Muscle layer of colon (tissue), 2 donors: Measurements from ENCODE around the gene ZNF22.
A peak's percentile ranks its signal among the peaks of the same experiment; 100 is the strongest.

Source experiments
- H3K27ac ChIP-seq: one replicate; pipeline ENCODE4 v1.7.0; 2013; ENCODE audit warnings: low read depth, mild to moderate bottlenecking, low read length, moderate library complexity
- H3K27me3 ChIP-seq, 2 donors: one replicate each; pipeline ENCODE4 v1.7.0; 2013; ENCODE audit warnings: low read length in 2 of 2, mild to moderate bottlenecking in 2 of 2; ENCODE audit not compliant: insufficient read depth in 2 of 2, control insufficient read depth in 1 of 2
- H3K36me3 ChIP-seq: one replicate; pipeline ENCODE4 v1.7.0; 2013; ENCODE audit warnings: mild to moderate bottlenecking, low read length; ENCODE audit not compliant: insufficient read depth
- H3K4me1 ChIP-seq: one replicate; pipeline ENCODE4 v1.7.0; 2013; ENCODE audit warnings: mild to moderate bottlenecking, low read length; ENCODE audit not compliant: insufficient read depth
- H3K4me3 ChIP-seq, 2 donors: one replicate each; pipeline ENCODE4 v1.7.0; 2013; ENCODE audit warnings: low read length in 2 of 2, low read depth in 1 of 2, mild to moderate bottlenecking in 1 of 2, moderate library complexity in 1 of 2
- H3K9ac ChIP-seq: one replicate; pipeline ENCODE4 v1.7.0; 2013; ENCODE audit warnings: low read length
- H3K9me3 ChIP-seq: one replicate; pipeline ENCODE4 v1.7.0; 2013; ENCODE audit warnings: mild to moderate bottlenecking, low read length
- donor health status: abdominal sarcoma.
- donor health status: Adenocarcinoma of cecum.

ZNF22 gene

GRCh38 chr10:44959247-44960087 is 41.3 kb upstream of the ZNF22 start, which contains the start of gene RASSF4:
Gene RASSF4 (plus strand): TSS chr10:44959802. CDS start chr10:44970203, 10,401 bp downstream.
- Histone ChIP-seq H3K27ac (peak within 1 kb of the TSS; percentile 96), H3K4me1 (peaks cover 46% of the 10 kb centered on the region), H3K36me3 (peaks cover 9% of the 10 kb centered on the region), H3K9ac (peak within 1 kb of the TSS; percentile 62), H3K9me3 (no peaks in the 10 kb centered on the region), H3K4me3 (peak within 1 kb of the TSS; percentile 81 to 86), H3K27me3 (no peaks in the 10 kb centered on the region)

DNA sequence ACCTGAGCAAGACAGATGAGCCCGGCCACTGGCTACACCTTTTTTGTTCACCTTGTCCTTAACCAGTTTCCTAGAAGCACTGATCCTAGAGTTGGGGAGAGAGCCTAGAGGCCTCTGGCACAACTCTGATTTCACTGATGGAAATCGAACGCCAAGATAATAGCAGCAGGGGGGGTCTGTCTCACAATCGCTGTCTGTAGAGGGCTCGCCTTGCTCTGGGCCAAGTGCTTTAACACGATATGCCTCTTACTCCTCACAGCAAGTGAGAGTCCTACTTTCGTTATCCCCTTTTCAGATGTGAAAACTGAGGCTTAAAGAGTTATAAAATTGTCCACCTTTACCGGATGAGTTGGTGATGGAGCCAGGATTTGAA is 40.6 kb upstream of the ZNF22 start:
- H3K36me3 ChIP-seq, result peaks cover 9% of the 10 kb centered on the region
- peak overlapping the region; percentile 75 to 81 for H3K4me3 ChIP-seq
- peaks cover 51% of the 10 kb centered on the region for H3K4me1 ChIP-seq
- no peaks in the 10 kb centered on the region for H3K9me3 ChIP-seq
- no peaks in the 10 kb centered on the region for H3K27me3 ChIP-seq
- H3K9ac ChIP-seq, result peak overlapping the region; percentile 3
- H3K27ac ChIP-seq, result peak overlapping the region; percentile 66

- Histone ChIP-seq H3K36me3 (peaks cover 9% of the 10 kb centered on the region), H3K9ac (peak overlapping the region; percentile 3), H3K9me3 (no peaks in the 10 kb centered on the region), H3K4me1 (peaks cover 51% of the 10 kb centered on the region), H3K4me3 (peak overlapping the region in 1 of 2 donors; percentile 75), H3K27me3 (no peaks in the 10 kb centered on the region), H3K27ac (peak overlapping the region; percentile 66)
Observed at GRCh38 chr10:44960482-44961229, 40.1 kb upstream of the ZNF22 start.

DNA sequence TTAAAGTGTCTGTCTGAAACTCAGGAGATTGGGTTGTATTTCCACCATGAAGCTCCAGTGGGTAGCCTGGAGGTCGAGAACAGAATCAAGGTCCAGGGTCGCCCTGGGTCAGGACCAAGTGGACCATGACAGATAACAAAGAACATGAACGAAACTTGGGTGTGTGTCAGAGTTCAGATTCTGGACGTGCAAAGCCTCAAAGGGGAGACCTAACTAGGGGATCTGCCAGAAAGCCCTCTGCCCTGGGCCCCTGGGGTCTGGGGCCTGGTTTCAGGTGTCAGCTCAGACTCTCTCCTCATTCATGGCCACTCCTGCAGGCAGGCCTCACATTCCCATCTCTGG is 39.5 kb upstream of the ZNF22 start:
- Histone ChIP-seq H3K4me3 (peak overlapping the region in 1 of 2 donors; percentile 75), H3K27ac (no peak overlapping the region), H3K9ac (no peak overlapping the region), H3K9me3 (no peaks in the 10 kb centered on the region), H3K27me3 (no peaks in the 10 kb centered on the region), H3K4me1 (peaks cover 53% of the 10 kb centered on the region), H3K36me3 (peaks cover 5% of the 10 kb centered on the region)

DNA sequence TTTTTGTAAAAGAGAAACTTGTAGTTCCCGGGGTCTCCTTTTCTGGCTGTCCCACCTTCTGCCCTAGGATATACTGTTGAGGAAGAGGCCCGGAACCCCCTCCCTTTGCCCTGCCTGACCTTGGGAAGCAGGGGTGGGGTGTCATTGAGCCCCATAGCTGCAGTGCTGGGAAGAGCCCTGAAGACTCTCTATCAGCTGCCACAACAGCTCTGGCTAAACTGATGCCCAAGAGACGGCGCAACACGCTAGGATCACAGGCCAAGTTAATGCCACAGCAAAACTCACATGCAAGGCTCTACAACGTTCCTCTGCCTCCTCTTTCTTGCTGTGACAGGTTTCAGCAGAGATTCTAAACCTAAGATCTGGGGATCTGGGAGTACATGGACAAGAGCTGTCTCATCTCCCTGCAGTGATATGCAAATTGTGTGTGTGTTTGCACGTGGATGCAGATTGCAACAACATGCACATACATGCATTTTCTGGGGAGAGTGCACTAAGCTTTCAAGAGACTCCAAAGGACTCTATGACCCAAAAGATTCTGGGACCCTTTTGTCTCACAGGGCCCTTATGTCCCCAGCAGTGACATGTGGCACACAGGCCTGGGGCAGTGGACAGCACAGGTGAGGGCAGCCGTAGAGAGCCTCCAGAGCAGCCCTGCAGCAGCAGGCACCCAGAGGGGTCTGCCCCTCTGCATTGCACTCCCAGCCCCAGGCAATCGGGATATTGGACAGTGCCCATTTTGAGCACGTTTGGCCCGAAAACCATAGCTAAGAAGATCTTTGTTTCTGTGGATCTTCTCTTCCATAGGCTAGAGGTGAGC is 38.6 kb upstream of the ZNF22 start:
- no peak overlapping the region for H3K4me3 ChIP-seq
- no peak overlapping the region for H3K9ac ChIP-seq
- no peak overlapping the region for H3K27ac ChIP-seq
- peaks cover 60% of the 10 kb centered on the region for H3K4me1 ChIP-seq
- H3K27me3 ChIP-seq, result no peaks in the 10 kb centered on the region
- no peaks in the 10 kb centered on the region for H3K36me3 ChIP-seq
- H3K9me3 ChIP-seq, result no peaks in the 10 kb centered on the region

DNA sequence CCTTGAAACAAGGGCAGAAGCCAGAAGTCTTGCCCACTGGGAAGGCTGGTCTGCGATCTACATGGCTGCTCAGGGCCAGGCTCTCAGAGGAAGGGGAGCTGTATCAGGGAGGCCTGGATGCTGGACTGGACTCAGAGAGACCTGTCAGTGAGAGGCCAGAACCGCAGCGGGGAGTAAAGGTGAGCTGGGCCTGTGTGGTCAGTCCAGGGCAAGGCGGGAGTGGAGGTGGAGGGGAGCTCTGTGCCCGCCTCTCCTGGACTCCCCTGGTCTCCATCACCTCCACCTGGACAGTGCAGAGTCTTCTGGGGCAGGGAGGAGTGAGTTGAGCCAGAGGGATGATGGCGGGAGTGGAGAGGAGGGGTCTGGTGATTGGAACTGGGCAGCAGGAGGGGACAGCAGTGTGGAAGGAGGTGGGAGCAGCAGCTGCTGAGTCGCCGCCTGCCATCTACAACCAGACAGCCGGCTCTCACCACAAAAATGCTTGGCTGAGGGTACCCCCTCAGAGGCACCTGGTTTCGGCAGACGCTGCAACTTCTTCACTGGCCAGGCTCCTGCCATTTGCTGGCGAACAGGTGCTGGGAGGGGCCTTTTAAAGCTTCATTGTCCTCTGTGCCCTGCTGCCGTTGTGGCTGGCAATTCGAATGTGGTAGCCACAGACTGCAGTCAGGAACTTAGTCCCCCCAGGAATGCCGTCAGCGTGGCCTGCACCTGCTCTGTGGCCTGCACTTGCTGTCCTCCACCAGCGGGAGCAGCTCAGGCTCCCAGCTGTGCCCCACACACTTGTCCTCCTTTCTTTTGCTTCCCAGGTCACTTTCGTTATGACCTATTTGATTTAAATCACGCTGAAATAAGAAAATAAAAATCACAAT is 37.6 kb upstream of the ZNF22 start:
- H3K27me3 ChIP-seq, result no peaks in the 10 kb centered on the region
- H3K9me3 ChIP-seq, result no peaks in the 10 kb centered on the region
- H3K4me3 ChIP-seq, result no peak overlapping the region
- H3K36me3 ChIP-seq, result no peaks in the 10 kb centered on the region
- no peak overlapping the region for H3K9ac ChIP-seq
- no peak overlapping the region for H3K27ac ChIP-seq
- peaks cover 58% of the 10 kb centered on the region for H3K4me1 ChIP-seq

- H3K9me3 ChIP-seq, result no peaks in the 10 kb centered on the region
- no peak overlapping the region for H3K9ac ChIP-seq
- H3K4me1 ChIP-seq, result peaks cover 56% of the 10 kb centered on the region
- H3K36me3 ChIP-seq, result no peaks in the 10 kb centered on the region
- no peak overlapping the region for H3K27ac ChIP-seq
- H3K27me3 ChIP-seq, result no peaks in the 10 kb centered on the region
- no peak overlapping the region for H3K4me3 ChIP-seq
Observed at GRCh38 chr10:44963772-44964633, 36.7 kb upstream of the ZNF22 start.

DNA sequence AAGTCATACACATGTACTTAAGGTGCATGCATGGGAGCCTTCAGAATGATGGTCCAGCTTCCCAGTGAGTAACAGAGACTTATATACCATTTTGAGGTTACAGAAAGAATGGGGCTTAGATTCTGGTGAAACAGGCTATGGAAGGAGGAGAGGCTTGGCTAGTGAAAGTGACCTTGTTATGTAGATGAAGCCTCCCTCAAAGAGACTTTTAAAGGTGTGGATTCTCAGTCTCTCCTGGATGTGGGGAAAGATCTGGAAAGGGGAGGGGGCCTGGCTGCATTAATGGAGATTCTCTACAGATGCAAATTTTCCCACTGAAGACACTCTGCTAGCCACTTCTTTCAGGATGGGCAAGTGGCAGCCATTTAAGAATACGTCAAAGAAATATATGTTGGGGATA is 35.6 kb upstream of the ZNF22 start:
- Histone ChIP-seq H3K36me3 (peaks cover 2% of the 10 kb centered on the region), H3K27me3 (no peaks in the 10 kb centered on the region), H3K9me3 (no peaks in the 10 kb centered on the region), H3K9ac (no peak overlapping the region), H3K4me1 (peaks cover 55% of the 10 kb centered on the region), H3K27ac (no peak overlapping the region), H3K4me3 (no peak overlapping the region)

DNA sequence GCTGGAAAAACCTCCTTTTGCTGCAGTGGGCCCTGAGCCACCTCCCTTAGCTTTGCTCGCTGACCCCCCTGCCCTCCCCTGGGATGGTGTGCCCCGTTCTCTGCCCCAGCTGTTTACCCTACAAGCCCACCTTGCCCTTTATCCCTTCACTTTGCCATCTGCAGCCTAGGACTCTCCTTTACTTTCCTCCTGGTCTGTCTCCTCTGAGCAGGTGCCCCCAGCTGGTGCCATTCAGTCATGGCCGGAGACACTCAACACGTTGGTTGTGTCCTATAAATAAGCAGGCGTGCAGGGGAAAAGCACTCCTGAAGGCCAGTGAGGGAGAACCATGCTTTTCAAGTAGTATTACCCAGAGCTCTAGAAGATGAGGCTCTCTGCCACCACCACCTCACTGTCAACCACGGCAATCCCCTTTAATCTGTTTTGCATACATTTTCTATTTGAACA is 35.0 kb upstream of the ZNF22 start:
- H3K9ac ChIP-seq, result no peak overlapping the region
- H3K4me3 ChIP-seq, result no peak overlapping the region
- H3K27ac ChIP-seq, result no peak overlapping the region
- H3K27me3 ChIP-seq, result no peaks in the 10 kb centered on the region
- no peaks in the 10 kb centered on the region for H3K9me3 ChIP-seq
- H3K4me1 ChIP-seq, result peaks cover 49% of the 10 kb centered on the region
- H3K36me3 ChIP-seq, result peaks cover 8% of the 10 kb centered on the region
